IMR-90 (cell line): ENCODE measurements around the gene NRM. TPM values are rescaled to one million over a fixed set of nuclear protein-coding genes. Genes with fewer than 3 reads are reported as not detected.

Experiments
- ATAC-seq: fragments of 200-7000 bp; cut with Tn5 transposase; 2 replicates; pipeline ENCODE4 v1.9.1; 2020; ENCODE audit warnings: low read depth, mild to moderate bottlenecking, moderate library complexity
- BruUV-seq: library from RNA; stranded (reverse); fragments of 400-500 nt; replicated peaks from 2 replicates; lab custom pipeline; 2021; lab: Mats Ljungman, UMichigan
- CTCF ChIA-PET: fragments of 300-600 bp; formaldehyde crosslinking; extraction: SDS; loops from one replicate; lab custom pipeline; 2021; ENCODE audit warnings: antibody characterized with exemption; lab: Yijun Ruan, JAX
- POLR2A ChIA-PET: fragments of 300-600 bp; sonication (Branson Sonifier 250); formaldehyde crosslinking; loops from one replicate; lab custom pipeline; 2022; ENCODE audit warnings: antibody characterized with exemption; ENCODE audit not compliant: unreplicated experiment; lab: Charles Lee
- DNase-seq: peaks from one replicate; pipeline ENCODE4 v3.0.0; 2013
- H2AFZ ChIP-seq: replicated peaks from 2 replicates; pipeline ENCODE3; 2013; ENCODE audit warnings: low read length, mild to moderate bottlenecking; ENCODE audit not compliant: poor library complexity
- H2AK5ac ChIP-seq: 2 replicates; pipeline ENCODE4 v1.6.1; 2013; ENCODE audit warnings: low read depth, low read length, inconsistent platforms
- H2AK9ac ChIP-seq: replicated peaks from 2 replicates; pipeline ENCODE3; 2013; ENCODE audit warnings: mild to moderate bottlenecking, low read depth, low read length, moderate library complexity; ENCODE audit not compliant: poor library complexity
- H2BK120ac ChIP-seq: 2 replicates; pipeline ENCODE4 v1.6.1; 2013; ENCODE audit warnings: low read depth, low read length, inconsistent platforms
- H2BK15ac ChIP-seq: 3 replicates; pipeline ENCODE4 v1.6.1; 2013; ENCODE audit warnings: low read depth, low read length, inconsistent platforms
- H2BK20ac ChIP-seq: 2 replicates; pipeline ENCODE4 v1.6.1; 2013; ENCODE audit warnings: low read depth, mild to moderate bottlenecking, inconsistent platforms, low read length, moderate library complexity
- H2BK5ac ChIP-seq: 2 replicates; pipeline ENCODE4 v1.6.1; 2013; ENCODE audit warnings: mild to moderate bottlenecking, low read depth, low read length, inconsistent platforms; ENCODE audit not compliant: poor library complexity, severe bottlenecking
- H3K14ac ChIP-seq: replicated peaks from 2 replicates; pipeline ENCODE4 v1.6.1; 2013; ENCODE audit warnings: low read depth, low read length, inconsistent platforms
- H3K18ac ChIP-seq: 2 replicates; pipeline ENCODE4 v1.6.1; 2013; ENCODE audit warnings: low read depth, low read length, control low read depth
- H3K23ac ChIP-seq: 2 replicates; pipeline ENCODE4 v1.6.1; 2013; ENCODE audit warnings: low read depth, low read length, inconsistent platforms
- H3K27ac ChIP-seq: 2 replicates; pipeline ENCODE4 v1.5.1; 2013; ENCODE audit warnings: mild to moderate bottlenecking, control low read depth, low read length; ENCODE audit not compliant: insufficient read depth
- H3K27me3 ChIP-seq: 2 replicates; pipeline ENCODE4 v1.6.1; 2013; ENCODE audit warnings: low read length; ENCODE audit not compliant: control insufficient read depth, insufficient read depth
- H3K36me3 ChIP-seq: 2 replicates; pipeline ENCODE4 v1.6.1; 2013; ENCODE audit warnings: low read length, mixed read lengths; ENCODE audit not compliant: control insufficient read depth, insufficient read depth
- H3K4ac ChIP-seq: 2 replicates; pipeline ENCODE4 v1.6.1; 2013; ENCODE audit warnings: low read depth, low read length, inconsistent platforms
- H3K4me1 ChIP-seq: 2 replicates; pipeline ENCODE4 v1.6.1; 2013; ENCODE audit warnings: low read length, mixed read lengths; ENCODE audit not compliant: control insufficient read depth, insufficient read depth
- H3K4me2 ChIP-seq: 2 replicates; pipeline ENCODE4 v1.6.1; 2013; ENCODE audit warnings: low read depth, mild to moderate bottlenecking, control low read depth, low read length, moderate library complexity
- H3K4me3 ChIP-seq: 2 replicates; pipeline ENCODE4 v1.5.1; 2013; ENCODE audit warnings: low read depth, mild to moderate bottlenecking, control low read depth, low read length, moderate library complexity; ENCODE audit not compliant: insufficient read depth
- H3K56ac ChIP-seq: 2 replicates; pipeline ENCODE4 v1.6.1; 2013; ENCODE audit warnings: low read length, inconsistent platforms; ENCODE audit not compliant: insufficient read depth; ENCODE audit errors: extremely low read depth
- H3K79me1 ChIP-seq, 2 experiments: 2 replicates each; pipeline ENCODE4 v1.6.1; 2013; ENCODE audit warnings: low read length in 2 of 2, inconsistent platforms in 1 of 2, low read depth in 1 of 2
- H3K9ac ChIP-seq: 2 replicates; pipeline ENCODE4 v1.6.1; 2013; ENCODE audit warnings: low read depth, low read length, control low read depth
- H3K9me1 ChIP-seq: 2 replicates; pipeline ENCODE4 v1.6.1; 2013; ENCODE audit warnings: low read length, inconsistent platforms; ENCODE audit not compliant: insufficient read depth
- H3K9me3 ChIP-seq: 2 replicates; pipeline ENCODE4 v1.6.1; 2013; ENCODE audit warnings: low read length; ENCODE audit not compliant: control insufficient read depth, insufficient read depth
- H4K20me1 ChIP-seq: 2 replicates; pipeline ENCODE4 v1.6.1; 2013; ENCODE audit warnings: low read length, inconsistent platforms; ENCODE audit not compliant: insufficient read depth
- H4K5ac ChIP-seq: 2 replicates; pipeline ENCODE4 v1.6.1; 2013; ENCODE audit warnings: mild to moderate bottlenecking, low read depth, low read length, control low read depth
- H4K8ac ChIP-seq, 2 experiments: 2 replicates each; pipeline ENCODE4 v1.6.1; 2013; ENCODE audit warnings: low read depth in 2 of 2, low read length in 2 of 2, control low read depth in 1 of 2, inconsistent platforms in 1 of 2
- H4K91ac ChIP-seq: 2 replicates; pipeline ENCODE4 v1.6.1; 2013; ENCODE audit warnings: low read depth, low read length, inconsistent platforms; ENCODE audit not compliant: insufficient read depth
- BHLHE40 ChIP-seq: fragments of 150-350 bp; IDR thresholded peaks from 2 replicates; pipeline ENCODE4 v1.6.1; 2016; ENCODE audit warnings: mild to moderate bottlenecking, low read depth, low read length
- CEBPB ChIP-seq: IDR thresholded peaks from 2 replicates; pipeline ENCODE4 v1.6.1; 2012; ENCODE audit warnings: low read depth, low read length, improper control_type of control experiment
- CHD1 ChIP-seq: IDR thresholded peaks from 2 replicates; pipeline ENCODE4 v1.6.1; 2012; ENCODE audit warnings: low read depth, low read length, improper control_type of control experiment
- FOS ChIP-seq: fragments of 150-350 bp; IDR thresholded peaks from 2 replicates; pipeline ENCODE4 v1.6.1; 2016; ENCODE audit warnings: low read depth, low read length
- MAFK ChIP-seq: IDR thresholded peaks from 2 replicates; pipeline ENCODE4 v1.6.1; 2012; ENCODE audit warnings: low read depth, low read length, improper control_type of control experiment
- MAZ ChIP-seq: IDR thresholded peaks from 2 replicates; pipeline ENCODE4 v1.6.1; 2012; ENCODE audit warnings: low read depth, mild to moderate bottlenecking, low read length, improper control_type of control experiment, moderate library complexity, borderline replicate concordance
- MXI1 ChIP-seq: IDR thresholded peaks from 2 replicates; pipeline ENCODE4 v1.6.1; 2012; ENCODE audit warnings: low read depth, mild to moderate bottlenecking, low read length, moderate library complexity, borderline replicate concordance
- NFE2L2 ChIP-seq: fragments of 150-350 bp; IDR thresholded peaks from 2 replicates; pipeline ENCODE4 v1.6.1; 2016; ENCODE audit warnings: low read depth, mild to moderate bottlenecking, low read length
- POLR2A ChIP-seq: IDR thresholded peaks from 2 replicates; pipeline ENCODE4 v1.6.1; 2012; ENCODE audit warnings: mild to moderate bottlenecking, low read depth, low read length
- RAD21 ChIP-seq: IDR thresholded peaks from 2 replicates; pipeline ENCODE4 v1.6.1; 2012; ENCODE audit warnings: low read length, improper control_type of control experiment
- RCOR1 ChIP-seq: IDR thresholded peaks from 2 replicates; pipeline ENCODE4 v1.6.1; 2012; ENCODE audit warnings: mild to moderate bottlenecking, low read length, improper control_type of control experiment; ENCODE audit not compliant: insufficient replicate concordance
- RFX5 ChIP-seq: IDR thresholded peaks from 2 replicates; pipeline ENCODE4 v1.8.0; 2012; ENCODE audit warnings: low read depth, mild to moderate bottlenecking, low read length, moderate library complexity
- SMC3 ChIP-seq: fragments of 150-350 bp; IDR thresholded peaks from 2 replicates; pipeline ENCODE4 v1.6.1; 2016; ENCODE audit warnings: low read depth, mild to moderate bottlenecking, antibody characterized with exemption, low read length, moderate library complexity
- USF2 ChIP-seq: fragments of 150-350 bp; IDR thresholded peaks from 2 replicates; pipeline ENCODE4 v1.6.1; 2017; ENCODE audit warnings: mild to moderate bottlenecking, antibody characterized with exemption, low read length, low read depth
- WGBS, 2 experiments: methylation state at CpG; one replicate each; pipeline versions ENCODE4 v1.1.5 to v1.1.7; 2013; ENCODE audit warnings: missing lambda C conversion rate in 2 of 2; ENCODE audit not compliant: insufficient read length in 1 of 2; ENCODE audit errors: extremely low coverage in 2 of 2; 5-methylcytosine and 5-hydroxymethylcytosine counted together
- dilution Hi-C: fragments of 300-500 bp; cut with HindIII; formaldehyde crosslinking; loops from one replicate; pipeline ENCODE4 v1.14.3; 2018; ENCODE audit warnings: low sequenced_read_pairs; ENCODE audit not compliant: unreplicated experiment
- in situ Hi-C: fragments of 300-500 bp; cut with MboI; formaldehyde crosslinking; loops from 3 replicates; pipeline ENCODE4 v1.14.3; 2019; ENCODE audit warnings: low sequenced_read_pairs, inconsistent platforms, mixed read lengths
- intact Hi-C: fragments of 100-400 bp; cut with micrococcal nuclease; formaldehyde crosslinking; loops from 2 replicates; pipeline ENCODE4 v1.10.0; 2022
- polyA plus RNA-seq, 3 experiments: library from polyadenylated mRNA; depleted of rRNA; stranded (reverse); fragments of >200 nt; gene quantifications; 2 replicates each; pipeline ENCODE4 v1.2.3, GENCODE V29; 2012; ENCODE audit warnings: low replicate concordance in 1 of 3
- total RNA-seq: library from RNA; depleted of rRNA; stranded (reverse); fragments of >200 nt; gene quantifications from 2 replicates; pipeline ENCODE4 v1.2.3, GENCODE V29; 2012
- TF ChIP-seq, protein P1 (sequence below): fragments of 150-350 bp; IDR thresholded peaks from 2 replicates; pipeline ENCODE4 v1.6.1; 2016; ENCODE audit warnings: low read depth, mild to moderate bottlenecking, low read length, moderate library complexity, borderline replicate concordance
- TF ChIP-seq, protein P2 (sequence below): conservative IDR thresholded peaks from 2 replicates; pipeline ENCODE4 v1.5.1; 2012; ENCODE audit warnings: mild to moderate bottlenecking, low read depth, low read length, improper control_type of control experiment

Gene NRM
- total and polyA plus RNA-seq, 2 of the 4 experiments (the other 2 are of a cell fraction), result 2.2 to 27.0 TPM

- in situ Hi-C loops, result no loop called here
- Histone ChIP-seq H3K4ac (peak overlapping the region; percentile 97), H3K4me3 (peak overlapping the region; percentile 59), H4K8ac (peak overlapping the region; percentile 93 to 96), H3K4me2 (peak overlapping the region; percentile 95), H3K36me3 (peaks cover 25% of the 10 kb centered on the region), H4K91ac (peak overlapping the region; percentile 97), H3K9me1 (peaks cover 5% of the 10 kb centered on the region), H2BK120ac (peak overlapping the region; percentile 88), H3K9me3 (no peaks in the 10 kb centered on the region), H3K56ac (peak overlapping the region; percentile 99), H3K9ac (peak overlapping the region; percentile 92), H4K5ac (peak overlapping the region; percentile 93), H3K4me1 (peaks cover 4% of the 10 kb centered on the region), H3K14ac (peak overlapping the region; percentile 97), H3K23ac (peak overlapping the region; percentile 85), H2AFZ (peak overlapping the region; percentile 51), H2BK5ac (peak overlapping the region; percentile 86), H3K27me3 (no peaks in the 10 kb centered on the region), H4K20me1 (peaks cover 30% of the 10 kb centered on the region), H3K18ac (peak overlapping the region; percentile 65), H2BK15ac (peak overlapping the region; percentile 83; the same call in 2 of the 3 replicates), H2BK20ac (peak overlapping the region; percentile 65), H2AK5ac (peak overlapping the region; percentile 96), H3K79me1 (peaks cover 15 to 37% of the 10 kb centered on the region in 2 experiments), H3K27ac (peak overlapping the region; percentile 88), H2AK9ac (peak overlapping the region; percentile 99)
- intact Hi-C loops, result no loop called here
- ATAC-seq, result no peak
- dilution Hi-C loops, result no loop called here
- TF ChIP-seq CHD1, result no peak
- TF ChIP-seq MAZ, result no peak
- no peak for TF ChIP-seq RFX5
- no peak for TF ChIP-seq RAD21
- TF ChIP-seq, protein P1, sequence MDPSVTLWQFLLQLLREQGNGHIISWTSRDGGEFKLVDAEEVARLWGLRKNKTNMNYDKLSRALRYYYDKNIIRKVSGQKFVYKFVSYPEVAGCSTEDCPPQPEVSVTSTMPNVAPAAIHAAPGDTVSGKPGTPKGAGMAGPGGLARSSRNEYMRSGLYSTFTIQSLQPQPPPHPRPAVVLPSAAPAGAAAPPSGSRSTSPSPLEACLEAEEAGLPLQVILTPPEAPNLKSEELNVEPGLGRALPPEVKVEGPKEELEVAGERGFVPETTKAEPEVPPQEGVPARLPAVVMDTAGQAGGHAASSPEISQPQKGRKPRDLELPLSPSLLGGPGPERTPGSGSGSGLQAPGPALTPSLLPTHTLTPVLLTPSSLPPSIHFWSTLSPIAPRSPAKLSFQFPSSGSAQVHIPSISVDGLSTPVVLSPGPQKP, result no peak
- no peak for TF ChIP-seq BHLHE40
- no peak for TF ChIP-seq CEBPB
- TF ChIP-seq MAFK, result no peak
- TF ChIP-seq FOS, result no peak
- TF ChIP-seq NFE2L2, result no peak
- TF ChIP-seq, protein P2, sequence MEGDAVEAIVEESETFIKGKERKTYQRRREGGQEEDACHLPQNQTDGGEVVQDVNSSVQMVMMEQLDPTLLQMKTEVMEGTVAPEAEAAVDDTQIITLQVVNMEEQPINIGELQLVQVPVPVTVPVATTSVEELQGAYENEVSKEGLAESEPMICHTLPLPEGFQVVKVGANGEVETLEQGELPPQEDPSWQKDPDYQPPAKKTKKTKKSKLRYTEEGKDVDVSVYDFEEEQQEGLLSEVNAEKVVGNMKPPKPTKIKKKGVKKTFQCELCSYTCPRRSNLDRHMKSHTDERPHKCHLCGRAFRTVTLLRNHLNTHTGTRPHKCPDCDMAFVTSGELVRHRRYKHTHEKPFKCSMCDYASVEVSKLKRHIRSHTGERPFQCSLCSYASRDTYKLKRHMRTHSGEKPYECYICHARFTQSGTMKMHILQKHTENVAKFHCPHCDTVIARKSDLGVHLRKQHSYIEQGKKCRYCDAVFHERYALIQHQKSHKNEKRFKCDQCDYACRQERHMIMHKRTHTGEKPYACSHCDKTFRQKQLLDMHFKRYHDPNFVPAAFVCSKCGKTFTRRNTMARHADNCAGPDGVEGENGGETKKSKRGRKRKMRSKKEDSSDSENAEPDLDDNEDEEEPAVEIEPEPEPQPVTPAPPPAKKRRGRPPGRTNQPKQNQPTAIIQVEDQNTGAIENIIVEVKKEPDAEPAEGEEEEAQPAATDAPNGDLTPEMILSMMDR, result no peak
- TF ChIP-seq USF2, result no peak
- TF ChIP-seq POLR2A, result no peak
- no peak for TF ChIP-seq MXI1
- no peak for TF ChIP-seq RCOR1
- no peak for TF ChIP-seq SMC3
- DNase-seq, result no peak
- no TSS peak for BruUV-seq
- WGBS, 2 experiments, result 42% methylated on average over 2 of the region's 8 CpGs; no CpG with 5 or more reads in 1 of the 2 experiments
- ChIA-PET CTCF (interaction anchor here (0.6 to 1.0 kb wide), 2 partner anchors 47 to 87 kb away, joined by 3 to 7 read pairs; partner anchors contain the start of gene DHX16), POLR2A (interaction anchor here (0.7 to 1.0 kb wide), 2 partner anchors 34 to 167 kb away, joined by 3 to 5 read pairs; no protein-coding TSS in a partner anchor)
Observed at GRCh38 chr6:30719356-30719755, 28.6 kb upstream of the NRM start.
